ENCODE results near the gene EIF2S3. TPM values are rescaled to one million over a fixed set of nuclear protein-coding genes. Genes with fewer than 3 reads are reported as not detected.

Gene EIF2S3
- total RNA-seq, 1 experiment from 2014 or later, result 225 TPM

- intact Hi-C loops (cut with micrococcal nuclease; ENCODE audit: unreplicated experiment), result no loop called here
Measured at GRCh38 chrX:24093746-24094145, 39.0 kb downstream of the EIF2S3 start.

GRCh38 chrX:24097741-24098260, 43.0 kb downstream of the EIF2S3 start:
- TF ChIP-seq EZH2 (IDR thresholded peaks at IDR 0.05; ENCODE audit: borderline replicate concordance, low read depth, low read length, poor library complexity, severe bottlenecking) (no peak), CTCF (conservative IDR thresholded peaks at IDR 0.05; ENCODE audit: low read depth, low read length) (no peak)
- H3K27me3 ChIP-seq (replicated peaks; ENCODE audit: insufficient read depth, low read depth, low read length, poor library complexity), result peaks cover 9% of the 10 kb centered on the region
- no peak overlapping the region for H3K4me3 ChIP-seq (ENCODE audit: low read depth, low read length, poor library complexity, severe bottlenecking)
- no peaks in the 10 kb centered on the region for H3K9me3 ChIP-seq (ENCODE audit: low read depth, low read length, poor library complexity, severe bottlenecking)
- ChIA-PET CTCF (no interaction called here), POLR2A (ENCODE audit: low non-redundant PET) (no interaction called here)
- intact Hi-C loops (cut with micrococcal nuclease; ENCODE audit: unreplicated experiment), result no loop called here
- H3K4me1 ChIP-seq (ENCODE audit: insufficient read depth, low read length, poor library complexity, severe bottlenecking), result no peaks in the 10 kb centered on the region
- no peak overlapping the region for H3K27ac ChIP-seq (ENCODE audit: low read depth, low read length, poor library complexity, severe bottlenecking)
- no peak for DNase-seq (ENCODE audit: low spot score)
- no peaks in the 10 kb centered on the region for H3K36me3 ChIP-seq (ENCODE audit: insufficient read depth, low read length, poor library complexity, severe bottlenecking)
- BruUV-seq (replicated peaks), result no TSS peak

More at GRCh38 chrX:24093746-24094145, 39.0 kb downstream of the EIF2S3 start:
- POLR2A ChIA-PET (ENCODE audit: low non-redundant PET), result no interaction called here
- BruUV-seq (replicated peaks), result no TSS peak
- no peak for DNase-seq (ENCODE audit: low spot score)
- Histone ChIP-seq H3K27ac (ENCODE audit: low read depth, low read length, poor library complexity, severe bottlenecking) (no peak overlapping the region), H3K4me1 (ENCODE audit: insufficient read depth, low read length, poor library complexity, severe bottlenecking) (no peaks in the 10 kb centered on the region), H3K4me3 (ENCODE audit: low read depth, low read length, poor library complexity, severe bottlenecking) (no peak overlapping the region), H3K27me3 (replicated peaks; ENCODE audit: insufficient read depth, low read depth, low read length, poor library complexity) (peaks cover 5% of the 10 kb centered on the region), H3K36me3 (ENCODE audit: insufficient read depth, low read length, poor library complexity, severe bottlenecking) (no peaks in the 10 kb centered on the region), H3K9me3 (ENCODE audit: low read depth, low read length, poor library complexity, severe bottlenecking) (no peaks in the 10 kb centered on the region)
- no peak for TF ChIP-seq EZH2 (IDR thresholded peaks at IDR 0.05; ENCODE audit: borderline replicate concordance, low read depth, low read length, poor library complexity, severe bottlenecking)
- no peak for TF ChIP-seq CTCF (conservative IDR thresholded peaks at IDR 0.05; ENCODE audit: low read depth, low read length)
- CTCF ChIA-PET, result no interaction called here

- no peak for DNase-seq (ENCODE audit: low spot score)
- no peak overlapping the region for H3K27ac ChIP-seq (ENCODE audit: low read depth, low read length, poor library complexity, severe bottlenecking)
- TF ChIP-seq CTCF (conservative IDR thresholded peaks at IDR 0.05; ENCODE audit: low read depth, low read length) (no peak), EZH2 (IDR thresholded peaks at IDR 0.05; ENCODE audit: borderline replicate concordance, low read depth, low read length, poor library complexity, severe bottlenecking) (no peak)
- H3K4me3 ChIP-seq (ENCODE audit: low read depth, low read length, poor library complexity, severe bottlenecking), result no peak overlapping the region
- ChIA-PET POLR2A (ENCODE audit: low non-redundant PET) (no interaction called here), CTCF (no interaction called here)
- H3K4me1 ChIP-seq (ENCODE audit: insufficient read depth, low read length, poor library complexity, severe bottlenecking), result no peaks in the 10 kb centered on the region
- H3K27me3 ChIP-seq (replicated peaks; ENCODE audit: insufficient read depth, low read depth, low read length, poor library complexity), result peaks cover 9% of the 10 kb centered on the region
- H3K36me3 ChIP-seq (ENCODE audit: insufficient read depth, low read length, poor library complexity, severe bottlenecking), result no peaks in the 10 kb centered on the region
- no TSS peak for BruUV-seq (replicated peaks)
- intact Hi-C loops (cut with micrococcal nuclease; ENCODE audit: unreplicated experiment), result no loop called here
- no peaks in the 10 kb centered on the region for H3K9me3 ChIP-seq (ENCODE audit: low read depth, low read length, poor library complexity, severe bottlenecking)
Measured at GRCh38 chrX:24098932-24099331, 44.2 kb downstream of the EIF2S3 start.

All from A673 (cell line).